DMS153 (cell line): ENCODE data around the gene WIPF3.
"Not testable (repeated sequence)": the region's sequence is repeated elsewhere in the genome, so short reads cannot be mapped to it uniquely, and the experiment has no call there.

Source experiments
- DNase-seq: peaks from one replicate; lab custom pipeline; 2025; lab: John Stamatoyannopoulos, UW

The WIPF3 gene

DNA sequence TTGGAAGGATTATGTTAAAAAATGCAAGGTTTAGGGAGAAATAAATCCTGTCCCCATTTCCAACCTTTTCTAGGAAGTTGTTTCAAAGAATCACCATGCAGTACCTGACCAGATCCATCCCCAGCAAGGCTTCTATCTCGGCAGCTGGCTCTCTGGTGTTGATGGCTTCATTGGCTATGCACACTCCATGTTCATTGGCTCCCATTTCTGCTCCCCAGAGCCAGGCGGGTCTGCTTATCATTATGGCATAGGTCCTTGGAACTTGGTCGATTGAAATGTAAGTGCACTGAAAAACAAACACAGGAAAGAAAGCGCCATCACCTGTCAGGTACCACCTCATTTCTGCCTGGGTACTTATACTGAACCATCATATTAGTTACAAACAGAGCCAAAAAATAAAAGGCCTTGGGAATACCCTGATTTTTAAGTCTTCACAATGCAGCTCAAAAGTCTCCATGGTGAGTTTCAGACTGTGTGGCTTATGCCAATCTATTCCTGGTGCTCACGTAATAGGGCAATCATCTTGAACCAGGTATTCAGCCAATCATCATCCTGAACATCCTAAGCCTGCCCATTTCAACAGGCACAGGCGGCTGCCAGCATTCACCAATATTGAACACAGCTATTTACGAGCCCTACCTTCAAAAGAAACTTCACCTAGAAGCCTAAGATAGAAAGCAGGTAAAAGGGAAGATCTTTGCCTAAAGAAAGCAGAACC, 148.9 kb downstream of the WIPF3 start:
- no peak for DNase-seq

DNA sequence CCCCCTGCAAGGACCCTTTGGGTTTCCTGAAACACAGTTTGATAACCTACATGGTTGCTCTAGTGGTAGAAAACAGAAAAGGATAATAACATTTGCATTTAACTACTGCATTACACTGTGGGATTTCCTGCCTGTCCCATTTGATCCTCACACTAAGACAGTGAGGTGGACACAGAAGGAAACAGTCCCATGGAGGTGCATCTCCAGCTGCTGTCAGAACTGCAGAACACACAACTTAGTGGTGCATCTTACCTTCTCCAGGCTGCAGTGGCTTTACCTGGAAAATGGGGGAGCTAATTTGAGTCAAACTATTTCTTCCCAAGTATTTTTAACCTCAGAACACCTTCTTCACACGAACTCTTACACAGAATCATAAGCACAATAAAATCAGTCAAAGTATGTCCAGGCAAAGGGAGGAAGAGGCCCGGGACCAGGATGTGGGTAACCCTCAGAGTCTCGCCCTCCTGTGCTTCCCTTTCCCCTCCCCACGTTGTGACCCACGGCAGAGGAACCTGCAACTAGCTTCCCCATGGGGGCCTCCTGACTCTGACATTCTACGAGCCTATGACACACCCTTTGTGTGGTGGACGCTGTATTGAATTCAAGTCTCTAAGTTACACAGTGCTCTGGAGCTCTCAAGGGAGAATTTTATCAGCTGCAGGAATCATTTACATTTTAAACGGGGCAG, 149.6 kb downstream of the WIPF3 start:
- no peak for DNase-seq

DNA sequence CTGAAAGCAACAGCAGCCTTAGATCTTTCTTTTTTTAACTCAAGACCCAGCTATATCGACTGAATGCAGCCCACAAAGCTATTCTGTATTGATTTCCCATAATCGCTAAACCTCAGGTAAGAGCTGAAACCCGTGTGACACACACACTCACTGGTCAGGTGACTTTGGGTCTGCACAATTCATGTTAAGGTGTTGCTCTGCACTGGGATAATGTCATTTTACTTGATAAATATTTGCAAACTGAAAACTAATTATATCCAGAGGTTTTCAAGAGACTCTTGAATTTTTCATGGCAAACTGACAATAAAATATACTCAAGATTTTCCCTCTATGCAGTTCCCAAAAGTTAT, 150.2 kb downstream of the WIPF3 start:
- no peak for DNase-seq

DNA sequence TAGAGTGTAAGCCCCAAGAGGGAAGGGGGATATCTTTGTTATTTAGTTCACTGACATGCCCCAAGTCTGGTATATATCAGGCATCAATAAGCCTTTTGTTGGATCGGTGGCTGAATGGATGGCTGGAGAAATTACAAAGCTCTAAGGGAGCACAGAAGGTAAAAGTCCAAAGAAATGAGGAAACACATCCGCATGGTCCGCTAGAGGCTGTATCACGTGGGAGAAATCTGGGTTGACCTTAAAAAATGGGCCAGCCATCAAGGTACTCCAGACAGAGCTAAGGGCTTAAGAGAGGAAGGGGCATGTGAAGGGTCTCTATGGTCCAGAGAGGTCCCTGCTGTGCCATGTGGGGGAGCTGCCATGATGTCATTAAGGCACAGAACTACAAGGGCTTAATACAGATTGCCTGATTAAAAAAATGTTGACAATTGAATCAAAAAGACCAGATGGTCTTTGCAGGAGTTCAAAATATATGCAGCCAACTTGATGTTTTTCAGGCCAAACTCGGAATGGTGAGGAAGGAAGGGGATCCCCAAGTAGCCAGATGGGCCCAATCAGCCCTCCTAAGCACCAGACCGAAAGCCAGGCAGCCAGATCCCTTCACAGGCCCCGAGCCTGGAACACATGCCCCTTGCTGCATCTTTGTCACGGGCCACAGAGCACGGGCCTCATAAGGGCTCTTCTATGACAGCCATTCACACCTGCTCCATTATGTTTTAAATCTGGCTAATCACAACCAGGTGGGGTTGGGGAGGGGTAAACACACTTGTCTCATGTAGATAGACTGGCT, 151.4 kb downstream of the WIPF3 start:
- DNase-seq: no peak

DNA sequence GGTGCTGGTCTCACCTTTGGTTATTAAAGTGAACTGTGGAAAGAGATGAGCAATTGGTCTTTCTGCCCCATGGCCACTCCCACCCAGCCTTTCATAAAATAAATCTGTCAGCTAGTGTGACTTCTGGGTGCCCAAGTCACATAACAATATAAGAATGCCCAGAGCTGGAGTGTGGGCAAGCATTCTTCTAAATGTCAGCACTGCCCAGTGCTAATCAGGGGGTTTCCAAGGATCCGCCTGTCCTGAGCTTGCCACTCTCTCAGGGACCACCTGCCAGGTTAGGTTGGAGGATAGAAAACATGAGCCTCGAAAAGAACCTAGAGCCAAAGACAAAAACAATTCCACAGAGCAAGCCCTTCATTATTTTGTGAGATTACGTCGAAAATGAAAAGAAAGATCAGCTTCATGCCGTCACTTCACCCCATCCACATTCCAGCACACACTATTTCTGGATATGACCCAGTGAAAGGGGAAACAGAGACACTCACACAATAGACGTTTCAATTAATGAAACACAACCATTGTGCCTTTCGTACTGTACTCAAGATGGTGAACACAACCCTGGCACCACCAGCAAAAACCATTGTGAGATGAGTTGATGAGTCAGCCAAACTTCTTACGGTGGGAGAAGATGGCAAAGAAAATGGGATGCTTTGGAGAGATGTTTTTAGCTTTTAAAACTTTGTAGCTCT, 152.5 kb downstream of the WIPF3 start:
- no peak for DNase-seq

DNA sequence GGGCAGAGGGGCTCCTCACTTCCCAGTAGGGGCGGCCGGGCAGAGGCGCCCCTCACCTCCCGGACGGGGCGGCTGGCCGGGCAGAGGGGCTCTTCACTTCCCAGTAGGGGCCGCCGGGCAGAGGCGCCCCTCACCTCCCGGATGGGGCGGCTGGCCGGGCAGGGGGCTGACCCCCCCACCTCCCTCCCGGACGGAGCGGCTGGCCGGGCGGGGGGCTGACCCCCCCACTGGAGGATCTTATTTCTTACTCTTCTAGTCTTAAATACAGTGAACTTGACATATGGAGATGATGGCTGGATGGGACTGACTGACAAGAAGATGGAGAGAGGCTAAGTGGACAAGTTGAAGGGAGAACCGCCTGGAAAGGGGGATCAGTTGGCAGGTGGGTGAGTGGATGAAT, 155.3 kb downstream of the WIPF3 start:
- DNase-seq: not testable (repeated sequence)

DNA sequence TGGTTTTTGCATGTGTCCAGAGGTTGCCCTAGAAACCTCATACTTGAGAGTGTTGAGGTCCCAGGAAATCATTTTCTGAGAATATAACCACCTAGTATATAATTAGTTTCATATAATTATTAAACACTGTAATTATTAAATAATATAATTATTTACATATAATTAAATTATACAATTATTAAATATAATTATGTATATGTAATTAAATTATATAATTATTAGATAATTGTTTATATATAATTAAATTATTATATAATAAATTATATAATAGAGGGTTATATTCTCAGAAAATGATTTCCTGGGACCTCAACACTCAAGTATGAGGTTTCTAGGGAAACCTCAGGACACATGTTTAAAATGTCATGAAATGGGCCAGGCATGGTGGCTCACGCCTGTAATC, 155.7 kb downstream of the WIPF3 start:
- DNase-seq: no peak

DNA sequence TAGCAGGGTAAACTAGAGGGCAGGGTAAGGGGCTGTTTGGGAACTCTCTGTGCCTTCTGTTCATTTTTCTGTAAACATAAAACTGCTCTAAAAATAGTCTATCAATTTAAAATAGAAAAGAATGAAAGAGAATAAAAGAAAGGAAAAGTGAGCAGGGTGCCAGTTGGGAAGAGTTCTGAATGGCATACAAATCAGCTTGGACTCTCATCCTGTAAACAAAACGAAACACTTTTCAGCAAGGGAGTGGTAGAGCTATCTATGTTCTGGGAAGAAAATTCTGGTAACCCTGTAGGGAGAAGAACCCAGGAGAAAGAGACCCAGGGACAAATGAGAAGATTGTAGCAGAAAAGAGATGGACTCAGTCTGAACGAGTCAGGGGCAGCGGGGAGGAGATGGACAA, 158.7 kb downstream of the WIPF3 start:
- no peak for DNase-seq
